Activated CD8-positive, alpha-beta memory T cell treated with anti-CD3 and anti-CD28 coated beads, Interleukin-2, amount 50 U/mL, for 1 hour (primary cell): ENCODE results near the gene MTERF4.
"Not testable (repeated sequence)": the region's sequence is repeated elsewhere in the genome, so short reads cannot be mapped to it uniquely, and the experiment has no call there.

Source experiments
- DNase-seq: peaks from one replicate; pipeline ENCODE4 v3.0.0-alpha.2; 2020; ENCODE audit errors: extremely low read depth

Gene MTERF4

GRCh38 chr2:241111440-241111805 is 9.3 kb upstream of the MTERF4 start:
- DNase-seq = no peak

- no peak for DNase-seq
These were observed 8.7 kb upstream of the MTERF4 start for GRCh38 chr2:241110607-241111439.

GRCh38 chr2:241110089-241110606 is 8.1 kb upstream of the MTERF4 start:
- no peak for DNase-seq

GRCh38 chr2:241109210-241110088 is 7.4 kb upstream of the MTERF4 start:
- no peak for DNase-seq

GRCh38 chr2:241108271-241109209 is 6.5 kb upstream of the MTERF4 start:
- no peak for DNase-seq

GRCh38 chr2:241107031-241107783 is 5.1 kb upstream of the MTERF4 start:
- no peak for DNase-seq

- no peak for DNase-seq
These were observed 3.6 kb upstream of the MTERF4 start for GRCh38 chr2:241105641-241106040.

GRCh38 chr2:241104611-241105010 is 2.5 kb upstream of the MTERF4 start:
- DNase-seq = not testable (repeated sequence)

GRCh38 chr2:241103176-241103595 is 1.1 kb upstream of the MTERF4 start:
- no peak for DNase-seq

GRCh38 chr2:241099246-241099645 is 2.8 kb downstream of the MTERF4 start:
- DNase-seq = no peak

- no peak for DNase-seq
These were observed 5.1 kb downstream of the MTERF4 start for GRCh38 chr2:241096979-241097378.

- no peak for DNase-seq
These were observed 6.3 kb downstream of the MTERF4 start for GRCh38 chr2:241095594-241096290.

GRCh38 chr2:241094924-241095420 is 7.1 kb downstream of the MTERF4 start:
- DNase-seq = no peak

GRCh38 chr2:241094172-241094571 is 7.9 kb downstream of the MTERF4 start:
- DNase-seq = no peak

- DNase-seq = not testable (repeated sequence)
These were observed 8.8 kb downstream of the MTERF4 start for GRCh38 chr2:241093133-241093781.

- DNase-seq = no peak
These were observed 9.4 kb downstream of the MTERF4 start for GRCh38 chr2:241092677-241093076.

- no peak for DNase-seq
These were observed 10.2 kb downstream of the MTERF4 start for GRCh38 chr2:241091734-241092445.

- no peak for DNase-seq
These were observed 10.9 kb downstream of the MTERF4 start for GRCh38 chr2:241091201-241091600.
